IPS DF 4.7 (cell line): ENCODE measurements around the gene JAKMIP1.

ENCODE experiments used
- DNase-seq: peaks from one replicate; pipeline ENCODE4 v3.0.0-alpha.2; 2013; ENCODE audit warnings: low spot score; ENCODE audit errors: extremely low read depth

The JAKMIP1 gene

GRCh38 chr4:6201580-6202091 lies 1.3 kb upstream of the JAKMIP1 start:
- DNase-seq = no peak

GRCh38 chr4:6200922-6201362 lies 593 bp upstream of the JAKMIP1 start:
- DNase-seq = no peak

- no peak for DNase-seq
These were observed 877 bp downstream of the JAKMIP1 start for GRCh38 chr4:6199422-6199921.

GRCh38 chr4:6198768-6199421 lies 1.5 kb downstream of the JAKMIP1 start:
- DNase-seq = no peak

GRCh38 chr4:6198278-6198677 lies 2.1 kb downstream of the JAKMIP1 start:
- DNase-seq = no peak

GRCh38 chr4:6197433-6198174 lies 2.7 kb downstream of the JAKMIP1 start:
- DNase-seq = no peak

GRCh38 chr4:6196871-6197270 lies 3.5 kb downstream of the JAKMIP1 start:
- DNase-seq = no peak

GRCh38 chr4:6196324-6196723 lies 4.0 kb downstream of the JAKMIP1 start:
- no peak for DNase-seq

GRCh38 chr4:6195602-6196319 lies 4.6 kb downstream of the JAKMIP1 start:
- no peak for DNase-seq

- DNase-seq = no peak
These were observed 5.7 kb downstream of the JAKMIP1 start for GRCh38 chr4:6194458-6195195.

- no peak for DNase-seq
These were observed 7.0 kb downstream of the JAKMIP1 start for GRCh38 chr4:6193399-6193798.

- DNase-seq = no peak
These were observed 8.1 kb downstream of the JAKMIP1 start for GRCh38 chr4:6192245-6192644.

- no peak for DNase-seq
These were observed 8.8 kb downstream of the JAKMIP1 start for GRCh38 chr4:6191448-6192130.

GRCh38 chr4:6190486-6190885 lies 9.9 kb downstream of the JAKMIP1 start:
- DNase-seq = no peak

GRCh38 chr4:6189511-6189910 lies 10.8 kb downstream of the JAKMIP1 start:
- no peak for DNase-seq

GRCh38 chr4:6188687-6189305 lies 11.6 kb downstream of the JAKMIP1 start:
- DNase-seq = no peak

- no peak for DNase-seq
These were observed 16.2 kb downstream of the JAKMIP1 start for GRCh38 chr4:6184169-6184568.

- no peak for DNase-seq
These were observed 16.6 kb downstream of the JAKMIP1 start for GRCh38 chr4:6183740-6184139.

GRCh38 chr4:6182376-6183280 lies 17.7 kb downstream of the JAKMIP1 start:
- DNase-seq = no peak
